Left lung (tissue), 10 donors: ENCODE measurements around the gene TIGD2. TPM values are rescaled to one million over a fixed set of nuclear protein-coding genes. Genes with fewer than 3 reads are reported as not detected.

ENCODE experiments used
- ATAC-seq: fragments of 200-7000 bp; cut with Tn5 transposase; one replicate; pipeline ENCODE4 v1.9.1; 2020; ENCODE audit warnings: moderate library complexity
- DNase-seq, 4 donors: peaks; one replicate each; pipeline ENCODE4 v3.0.0-alpha.2; 2013 to 2020
- H3K27ac ChIP-seq, 2 donors: fragments of 200-600 bp; sonication (generic) in 1 of 2; one replicate each; pipeline versions ENCODE4 v1.5.0 to v1.8.0; 2020 to 2021
- H3K27me3 ChIP-seq, 2 donors: fragments of 200-600 bp; sonication (generic) in 1 of 2; one replicate each; pipeline versions ENCODE4 v1.5.0 to v1.8.0; 2020 to 2021
- H3K36me3 ChIP-seq, 2 donors: fragments of 200-600 bp; sonication (generic) in 1 of 2; one replicate each; pipeline versions ENCODE4 v1.5.0 to v1.8.0; 2020 to 2021
- H3K4me1 ChIP-seq, 2 donors: fragments of 200-600 bp; one replicate each; pipeline ENCODE4 v1.8.0; 2021
- H3K4me3 ChIP-seq, 2 donors: fragments of 200-600 bp; sonication (generic) in 1 of 2; one replicate each; pipeline versions ENCODE4 v1.5.0 to v1.8.0; 2020 to 2021; ENCODE audit warnings: mild to moderate bottlenecking in 1 of 2
- H3K9me3 ChIP-seq, 2 donors: fragments of 200-600 bp; sonication (generic) in 1 of 2; one replicate each; pipeline versions ENCODE4 v1.5.0 to v1.8.0; 2020 to 2021
- intact Hi-C, 2 donors: fragments of 100-400 bp; cut with DNase I; formaldehyde crosslinking; loops; one replicate each; pipeline versions ENCODE4 v1.11.2 to v1.14.2; 2022
- polyA plus RNA-seq, 6 donors: library from polyadenylated mRNA; unstranded; fragments of 120-200 nt; gene quantifications; one replicate each; pipeline ENCODE4 v1.2.1, GENCODE V29; 2013; ENCODE audit not compliant: insufficient read length in 6 of 6
- total RNA-seq, 2 donors: library from RNA; stranded (reverse); fragmentation: NEBNext Ultra II Directional; extraction: Animal tissue kit (Norgen Biotek cat#: 25700); gene quantifications; one replicate each; pipeline ENCODE4 v1.2.1, GENCODE V29; 2021
- TF ChIP-seq, protein P1 (sequence below), 2 donors: fragments of 200-600 bp; sonication (generic) in 1 of 2; IDR thresholded peaks; one replicate each; pipeline versions ENCODE4 v1.5.0 to v1.8.0; 2021; ENCODE audit warnings: antibody characterized with exemption in 2 of 2
- donor health status: DM: no; HTN: yes; CAD: no.
- donor health status: DM: no; HTN: no; CAD: no.

Gene TIGD2
- total and polyA plus RNA-seq, 8 donors, result 5.4 to 11.4 (median 9.6) TPM

DNA sequence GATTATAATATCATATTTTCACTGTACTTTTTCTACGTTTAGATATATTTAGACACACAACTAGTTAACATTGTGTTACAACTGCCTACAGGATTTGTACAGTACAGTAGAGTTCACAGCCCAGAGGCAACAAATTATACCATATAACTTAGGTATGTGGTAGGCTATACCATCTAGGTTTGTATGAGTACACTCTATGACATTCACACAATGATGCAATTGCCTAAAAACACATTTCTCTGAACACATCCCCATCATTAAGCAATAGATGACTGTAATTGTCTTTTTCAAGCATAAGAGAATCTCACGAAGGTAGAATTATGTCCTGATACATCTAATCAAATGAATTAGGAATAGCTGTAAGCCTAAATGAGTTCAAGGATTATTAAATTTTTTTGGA is 12.3 kb upstream of the TIGD2 start:
- no peaks in the 10 kb centered on the region for H3K36me3 ChIP-seq
- H3K4me3 ChIP-seq, result no peak overlapping the region
- no peaks in the 10 kb centered on the region for H3K27me3 ChIP-seq
- no peaks in the 10 kb centered on the region for H3K4me1 ChIP-seq
- intact Hi-C loops, result no loop called here
- no peak for ATAC-seq
- no peak overlapping the region for H3K27ac ChIP-seq
- DNase-seq, result no peak
- no peaks in the 10 kb centered on the region for H3K9me3 ChIP-seq
- TF ChIP-seq, protein P1, sequence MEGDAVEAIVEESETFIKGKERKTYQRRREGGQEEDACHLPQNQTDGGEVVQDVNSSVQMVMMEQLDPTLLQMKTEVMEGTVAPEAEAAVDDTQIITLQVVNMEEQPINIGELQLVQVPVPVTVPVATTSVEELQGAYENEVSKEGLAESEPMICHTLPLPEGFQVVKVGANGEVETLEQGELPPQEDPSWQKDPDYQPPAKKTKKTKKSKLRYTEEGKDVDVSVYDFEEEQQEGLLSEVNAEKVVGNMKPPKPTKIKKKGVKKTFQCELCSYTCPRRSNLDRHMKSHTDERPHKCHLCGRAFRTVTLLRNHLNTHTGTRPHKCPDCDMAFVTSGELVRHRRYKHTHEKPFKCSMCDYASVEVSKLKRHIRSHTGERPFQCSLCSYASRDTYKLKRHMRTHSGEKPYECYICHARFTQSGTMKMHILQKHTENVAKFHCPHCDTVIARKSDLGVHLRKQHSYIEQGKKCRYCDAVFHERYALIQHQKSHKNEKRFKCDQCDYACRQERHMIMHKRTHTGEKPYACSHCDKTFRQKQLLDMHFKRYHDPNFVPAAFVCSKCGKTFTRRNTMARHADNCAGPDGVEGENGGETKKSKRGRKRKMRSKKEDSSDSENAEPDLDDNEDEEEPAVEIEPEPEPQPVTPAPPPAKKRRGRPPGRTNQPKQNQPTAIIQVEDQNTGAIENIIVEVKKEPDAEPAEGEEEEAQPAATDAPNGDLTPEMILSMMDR (IDR thresholded peaks at IDR 0.05), result no peak

DNA sequence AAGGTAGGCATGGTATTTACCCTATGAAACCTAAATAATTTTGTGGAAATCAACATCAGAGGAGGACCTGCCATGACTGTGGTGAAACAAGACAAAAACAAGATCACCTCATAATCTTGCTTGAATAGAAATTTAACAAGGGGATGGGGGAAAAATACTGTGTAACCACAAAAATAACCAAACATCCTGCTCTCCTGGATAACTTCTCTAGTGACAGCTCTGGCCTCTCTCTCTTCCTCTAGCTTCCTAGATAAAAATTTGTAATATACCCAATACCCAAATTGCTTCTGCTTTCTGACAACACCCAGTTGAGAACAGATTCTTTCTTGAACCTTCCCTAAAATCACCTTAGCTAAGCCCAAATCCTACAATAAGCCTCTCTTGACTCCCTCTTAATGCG is 11.9 kb upstream of the TIGD2 start:
- ATAC-seq (no peak), DNase-seq (no peak)
- H3K4me3 ChIP-seq, result no peak overlapping the region
- intact Hi-C loops, result no loop called here
- no peaks in the 10 kb centered on the region for H3K36me3 ChIP-seq
- H3K4me1 ChIP-seq, result no peaks in the 10 kb centered on the region
- H3K9me3 ChIP-seq, result no peaks in the 10 kb centered on the region
- no peak overlapping the region for H3K27ac ChIP-seq
- no peaks in the 10 kb centered on the region for H3K27me3 ChIP-seq
- TF ChIP-seq, protein P1 (IDR thresholded peaks at IDR 0.05), result no peak

DNA sequence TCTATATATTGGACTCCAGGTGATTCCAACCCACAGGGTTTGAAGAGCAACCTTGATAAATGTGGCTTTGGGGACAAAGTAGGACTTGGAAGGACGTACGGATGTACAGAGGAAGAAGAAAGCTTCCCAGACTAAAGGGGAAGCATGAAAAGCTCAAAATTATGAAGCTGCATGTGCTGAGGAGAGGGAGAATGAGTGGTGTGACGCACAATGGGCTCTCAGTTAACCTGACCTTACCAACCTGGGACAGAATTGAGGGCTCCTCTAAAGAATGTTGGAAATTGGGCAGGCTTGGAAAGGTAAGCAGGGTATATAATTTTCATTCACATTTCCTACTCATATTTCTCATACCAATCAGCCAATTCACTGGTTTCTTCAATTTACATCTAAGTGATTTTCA is 10.5 kb upstream of the TIGD2 start:
- Histone ChIP-seq H3K36me3 (no peaks in the 10 kb centered on the region), H3K4me3 (no peak overlapping the region), H3K9me3 (no peaks in the 10 kb centered on the region), H3K27ac (no peak overlapping the region), H3K4me1 (no peaks in the 10 kb centered on the region), H3K27me3 (no peaks in the 10 kb centered on the region)
- TF ChIP-seq, protein P1 (IDR thresholded peaks at IDR 0.05), result no peak
- ATAC-seq, result no peak
- no peak for DNase-seq
- intact Hi-C loops, result no loop called here

DNA sequence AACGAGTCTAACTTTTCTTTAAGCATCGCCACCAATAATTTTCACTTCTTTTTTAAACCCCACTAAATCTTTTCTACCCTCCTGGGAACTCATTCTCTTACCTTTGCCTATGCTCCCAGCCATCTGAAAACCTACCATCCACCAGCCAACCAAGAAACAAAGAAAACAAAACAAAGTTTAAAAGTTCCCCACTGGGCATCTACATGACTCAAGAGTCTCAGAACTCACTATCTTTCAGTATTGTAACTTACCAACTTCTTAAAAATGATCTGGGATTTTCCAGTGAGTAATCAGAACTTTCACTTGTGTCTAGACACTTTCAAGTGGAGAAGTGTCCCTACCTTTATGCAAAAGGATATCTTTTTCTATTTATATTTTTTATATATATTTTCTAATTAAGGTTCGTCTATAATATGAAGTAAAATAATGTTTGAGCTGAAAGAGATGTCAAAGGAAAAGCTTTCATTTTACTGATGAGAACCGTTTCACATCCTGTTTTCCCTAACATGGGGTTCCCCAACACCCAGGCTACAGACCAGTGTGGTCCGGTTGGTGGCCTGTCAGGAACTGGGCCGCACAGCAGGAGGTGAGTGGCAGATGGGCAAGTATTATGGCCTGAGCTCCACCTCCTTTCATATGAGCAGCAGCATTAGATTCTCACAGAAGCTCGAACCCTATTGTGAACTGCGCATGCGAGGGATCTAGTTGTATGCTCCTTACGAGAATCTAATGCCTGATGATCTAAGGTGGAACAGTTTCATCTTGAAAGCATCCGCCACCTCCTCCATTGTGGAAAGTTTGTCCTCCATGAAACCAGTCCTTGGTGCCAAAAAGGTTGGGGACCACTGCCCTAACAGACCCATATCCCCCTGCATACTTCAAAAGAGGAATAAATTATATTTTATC is 9.8 kb upstream of the TIGD2 start:
- H3K36me3 ChIP-seq, result no peaks in the 10 kb centered on the region
- no peaks in the 10 kb centered on the region for H3K9me3 ChIP-seq
- H3K27ac ChIP-seq, result no peak overlapping the region
- ATAC-seq, result no peak
- no peaks in the 10 kb centered on the region for H3K27me3 ChIP-seq
- intact Hi-C loops, result no loop called here
- TF ChIP-seq, protein P1 (IDR thresholded peaks at IDR 0.05), result no peak
- H3K4me1 ChIP-seq, result no peaks in the 10 kb centered on the region
- DNase-seq, result no peak
- no peak overlapping the region for H3K4me3 ChIP-seq

DNA sequence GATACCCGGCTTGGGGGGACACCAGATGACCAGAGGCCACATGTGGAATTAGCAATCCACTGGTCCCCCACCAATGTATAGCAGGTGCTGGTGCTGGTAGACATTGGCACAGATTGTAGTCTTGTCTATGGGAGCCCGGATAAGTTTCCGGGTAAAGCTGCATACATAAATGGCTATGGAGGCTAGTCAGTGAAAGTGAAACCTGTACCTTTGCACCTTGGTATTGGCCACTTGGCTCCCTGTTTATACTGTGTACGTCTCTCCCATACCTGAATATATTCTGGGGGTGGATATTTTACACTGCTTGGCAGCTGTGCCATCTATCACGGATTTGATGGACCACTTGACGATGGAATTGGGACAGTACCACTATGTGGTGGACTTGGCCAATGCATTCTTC is 5.6 kb upstream of the TIGD2 start:
- no peak for DNase-seq
- intact Hi-C loops, result no loop called here
- peaks cover 0 to 17% of the 10 kb centered on the region in 2 donors for H3K27me3 ChIP-seq
- no peaks in the 10 kb centered on the region for H3K9me3 ChIP-seq
- no peak overlapping the region for H3K4me3 ChIP-seq
- H3K27ac ChIP-seq, result no peak overlapping the region
- no peak for ATAC-seq
- TF ChIP-seq, protein P1 (IDR thresholded peaks at IDR 0.05), result no peak
- H3K36me3 ChIP-seq, result no peaks in the 10 kb centered on the region
- peaks cover 5 to 6% of the 10 kb centered on the region in 2 donors for H3K4me1 ChIP-seq
